HCT116 (cell line): ENCODE data around the gene INIP. TPM values are rescaled to one million over a fixed set of nuclear protein-coding genes. Genes with fewer than 3 reads are reported as not detected.

Experiments used
- ATAC-seq: fragments of 200-7000 bp; cut with Tn5 transposase; 2 replicates; pipeline ENCODE4 v1.9.1; 2020; ENCODE audit warnings: mild to moderate bottlenecking, moderate library complexity
- BruUV-seq: library from RNA; stranded (reverse); fragments of 400-500 nt; replicated peaks from 2 replicates; lab custom pipeline; 2021; lab: Mats Ljungman, UMichigan
- CTCF ChIA-PET: fragments of 300-600 bp; sonication (Branson Sonifier 250); formaldehyde crosslinking; loops from one replicate; lab custom pipeline; 2021; ENCODE audit warnings: antibody characterized with exemption; lab: Charles Lee
- POLR2A ChIA-PET: fragments of 300-600, 350-600 bp; sonication (Branson Sonifier 250); formaldehyde crosslinking; loops from one replicate; lab custom pipeline; 2021; ENCODE audit warnings: antibody characterized with exemption; lab: Charles Lee
- RAD21 ChIA-PET, 2 experiments: fragments of 300-600 bp; sonication (Branson Sonifier 250); formaldehyde crosslinking; loops; one replicate each; lab custom pipeline; 2023; ENCODE audit warnings: low total read pairs in 2 of 2; ENCODE audit not compliant: uncharacterized antibody in 2 of 2, unreplicated experiment in 2 of 2, low non-redundant PET in 1 of 2; lab: Charles Lee
- DNase-seq: peaks from one replicate; pipeline ENCODE4 v3.0.0-alpha.2; 2010; ENCODE audit warnings: low read depth, low spot score
- H2AFZ ChIP-seq: fragments of 200-600 bp; shearing (Covaris generic), sonication (generic); 2 replicates; pipeline ENCODE4 v1.6.1; 2017; ENCODE audit warnings: low read depth, mixed run types, mixed read lengths, antibody characterized with exemption, low read length; ENCODE audit not compliant: poor library complexity, severe bottlenecking
- H3K27ac ChIP-seq: 2 replicates; pipeline ENCODE4 v1.5.1; 2012; ENCODE audit warnings: low read depth, low read length
- H3K27me3 ChIP-seq: fragments of 200-600 bp; sonication (generic); 2 replicates; pipeline ENCODE4 v1.6.1; 2016; ENCODE audit warnings: mixed run types, low read length, mixed read lengths; ENCODE audit not compliant: insufficient read depth
- H3K36me3 ChIP-seq, 2 experiments: fragments of 200-500 bp in 1 of 2; fragments of 200-600 bp in 1 of 2; sonication (Bioruptor generic) in 1 of 2; sonication (generic) in 1 of 2; 2 replicates each; pipeline versions ENCODE4 v1.5.1 to v1.6.1; 2014 to 2016; ENCODE audit warnings: low read length in 2 of 2, inconsistent platforms in 1 of 2, mixed read lengths in 1 of 2, mixed run types in 1 of 2; ENCODE audit not compliant: insufficient read depth in 2 of 2, control insufficient read depth in 1 of 2
- H3K4me1 ChIP-seq, 2 experiments: fragments of 200-600 bp in 1 of 2; sonication (generic) in 1 of 2; 2 replicates each; pipeline versions ENCODE4 v1.5.1 to v1.6.1; 2012 to 2017; ENCODE audit warnings: low read length in 2 of 2, inconsistent platforms in 1 of 2, mild to moderate bottlenecking in 1 of 2, mixed read lengths in 1 of 2, mixed run types in 1 of 2, moderate library complexity in 1 of 2; ENCODE audit not compliant: insufficient read depth in 2 of 2, control insufficient read depth in 1 of 2
- H3K4me2 ChIP-seq: fragments of 200-600 bp; sonication (generic); 2 replicates; pipeline ENCODE4 v1.6.1; 2017; ENCODE audit warnings: mixed run types, low read length, mixed read lengths
- H3K4me3 ChIP-seq, 2 experiments: fragments of 200-600 bp in 1 of 2; sonication (generic) in 1 of 2; replicated peaks in 1 of 2; 2 replicates each; pipeline ENCODE4 v1.5.1; 2011 to 2016; ENCODE audit warnings: low read length in 2 of 2, control low read depth in 1 of 2, low read depth in 1 of 2, mild to moderate bottlenecking in 1 of 2, mixed read lengths in 1 of 2, mixed run types in 1 of 2
- H3K79me2 ChIP-seq: fragments of 200-600 bp; sonication (generic); 2 replicates; pipeline ENCODE4 v1.6.1; 2017; ENCODE audit warnings: mild to moderate bottlenecking, mixed run types, low read length, moderate library complexity, mixed read lengths; ENCODE audit not compliant: insufficient read depth
- H3K9ac ChIP-seq: fragments of 200-600 bp; sonication (generic); 2 replicates; pipeline ENCODE4 v1.6.1; 2016; ENCODE audit warnings: low read length, mixed read lengths
- H3K9me2 ChIP-seq: fragments of 200-600 bp; sonication (generic), shearing (Covaris generic); 2 replicates; pipeline ENCODE4 v1.6.1; 2017; ENCODE audit warnings: mixed run types, mild to moderate bottlenecking, moderate library complexity; ENCODE audit not compliant: insufficient read depth
- H3K9me3 ChIP-seq, 2 experiments: fragments of 200-500 bp in 1 of 2; fragments of 200-600 bp in 1 of 2; sonication (Bioruptor generic) in 1 of 2; sonication (generic) in 1 of 2; 2 replicates each; pipeline ENCODE4 v1.6.1; 2014 to 2017; ENCODE audit warnings: low read length in 2 of 2, mixed read lengths in 2 of 2, inconsistent platforms in 1 of 2, low read depth in 1 of 2, mild to moderate bottlenecking in 1 of 2, mixed run types in 1 of 2, moderate library complexity in 1 of 2; ENCODE audit not compliant: control insufficient read depth in 1 of 2, insufficient read depth in 1 of 2
- H4K20me1 ChIP-seq: fragments of 200-600 bp; sonication (generic), shearing (Covaris generic); 2 replicates; pipeline ENCODE4 v1.6.1; 2017; ENCODE audit warnings: mixed run types, mild to moderate bottlenecking, moderate library complexity; ENCODE audit not compliant: insufficient read depth
- CBX3 ChIP-seq: IDR thresholded peaks from 2 replicates; pipeline ENCODE4 v1.6.1; 2012; ENCODE audit warnings: low read depth
- ELF1 ChIP-seq: IDR thresholded peaks from 2 replicates; pipeline ENCODE4 v1.6.1; 2012; ENCODE audit warnings: low read depth, borderline replicate concordance
- EZH2 ChIP-seq: fragments of 200-600 bp; sonication (generic); IDR thresholded peaks from 2 replicates; pipeline ENCODE4 v1.6.1; 2017; ENCODE audit warnings: antibody characterized with exemption, mixed run types
- FOSL1 ChIP-seq: IDR thresholded peaks from 2 replicates; pipeline ENCODE4 v1.6.1; 2012; ENCODE audit warnings: low read depth
- POLR2AphosphoS5 ChIP-seq: IDR thresholded peaks from 2 replicates; pipeline ENCODE4 v1.6.1; 2011; ENCODE audit warnings: mild to moderate bottlenecking, low read depth, low read length, moderate library complexity
- intact Hi-C: fragments of 100-400 bp; cut with micrococcal nuclease; formaldehyde crosslinking; loops from 2 replicates; pipeline ENCODE4 v1.10.0; 2022
- total RNA-seq: library from RNA; stranded (reverse); gene quantifications from one replicate; pipeline ENCODE4 v1.2.1, GENCODE V29; 2021; ENCODE audit not compliant: unreplicated experiment

INIP gene
- total RNA-seq, 1 experiment from 2014 or later = 28.9 TPM

- no TSS peak for BruUV-seq
- no peak for DNase-seq
- Histone ChIP-seq H2AFZ (no peak overlapping the region), H3K4me1 (peaks cover 0 to 10% of the 10 kb centered on the region in 2 experiments; a peak in 3 of 4 replicates), H3K9me3 (peaks cover 0 to 5% of the 10 kb centered on the region in 2 experiments; a peak in 2 of 4 replicates), H3K27ac (no peak overlapping the region), H3K4me3 (no peak overlapping the region), H3K36me3 (no peaks in the 10 kb centered on the region), H3K4me2 (no peak overlapping the region), H3K27me3 (no peaks in the 10 kb centered on the region), H3K79me2 (no peaks in the 10 kb centered on the region), H3K9me2 (no peaks in the 10 kb centered on the region), H4K20me1 (no peaks in the 10 kb centered on the region), H3K9ac (no peak overlapping the region)
- CTCF ChIA-PET = no interaction called here
- TF ChIP-seq EZH2 = no peak
- TF ChIP-seq POLR2AphosphoS5 = no peak
- TF ChIP-seq CBX3 = no peak
- no peak for TF ChIP-seq ELF1
- TF ChIP-seq FOSL1 = no peak
- POLR2A ChIA-PET = no interaction called here
- RAD21 ChIA-PET = no interaction called here
- no peak for ATAC-seq
- intact Hi-C loops = no loop called here
These were observed 77.6 kb downstream of the INIP start for GRCh38 chr9:112640311-112640710.

Other genes with a start within 250 kb of the INIP start
- 18.5 TPM for gene KIAA1958, start 231.3 kb downstream of the INIP start, total RNA-seq
- gene SNX30, start 32.6 kb upstream of the INIP start, total RNA-seq = 12.7 TPM
- gene SLC46A2, start 172.8 kb upstream of the INIP start, total RNA-seq = not detected